HCT116 (cell line): Measurements from ENCODE around the gene CNKSR3. TPM values are rescaled to one million over a fixed set of nuclear protein-coding genes. Genes with fewer than 3 reads are reported as not detected.

Experiments used
- ATAC-seq: fragments of 200-7000 bp; cut with Tn5 transposase; 2 replicates; pipeline ENCODE4 v1.9.1; 2020; ENCODE audit warnings: mild to moderate bottlenecking, moderate library complexity
- BruUV-seq: library from RNA; stranded (reverse); fragments of 400-500 nt; replicated peaks from 2 replicates; lab custom pipeline; 2021; lab: Mats Ljungman, UMichigan
- CTCF ChIA-PET: fragments of 300-600 bp; sonication (Branson Sonifier 250); formaldehyde crosslinking; loops from one replicate; lab custom pipeline; 2021; ENCODE audit warnings: antibody characterized with exemption; lab: Charles Lee
- POLR2A ChIA-PET: fragments of 300-600, 350-600 bp; sonication (Branson Sonifier 250); formaldehyde crosslinking; loops from one replicate; lab custom pipeline; 2021; ENCODE audit warnings: antibody characterized with exemption; lab: Charles Lee
- RAD21 ChIA-PET, 2 experiments: fragments of 300-600 bp; sonication (Branson Sonifier 250); formaldehyde crosslinking; loops; one replicate each; lab custom pipeline; 2023; ENCODE audit warnings: low total read pairs in 2 of 2; ENCODE audit not compliant: uncharacterized antibody in 2 of 2, unreplicated experiment in 2 of 2, low non-redundant PET in 1 of 2; lab: Charles Lee
- DNase-seq: peaks from one replicate; pipeline ENCODE4 v3.0.0-alpha.2; 2010; ENCODE audit warnings: low read depth, low spot score
- H2AFZ ChIP-seq: fragments of 200-600 bp; shearing (Covaris generic), sonication (generic); 2 replicates; pipeline ENCODE4 v1.6.1; 2017; ENCODE audit warnings: low read depth, mixed run types, mixed read lengths, antibody characterized with exemption, low read length; ENCODE audit not compliant: poor library complexity, severe bottlenecking
- H3K27ac ChIP-seq: 2 replicates; pipeline ENCODE4 v1.5.1; 2012; ENCODE audit warnings: low read depth, low read length
- H3K27me3 ChIP-seq: fragments of 200-600 bp; sonication (generic); 2 replicates; pipeline ENCODE4 v1.6.1; 2016; ENCODE audit warnings: mixed run types, low read length, mixed read lengths; ENCODE audit not compliant: insufficient read depth
- H3K36me3 ChIP-seq, 2 experiments: fragments of 200-500 bp in 1 of 2; fragments of 200-600 bp in 1 of 2; sonication (Bioruptor generic) in 1 of 2; sonication (generic) in 1 of 2; 2 replicates each; pipeline versions ENCODE4 v1.5.1 to v1.6.1; 2014 to 2016; ENCODE audit warnings: low read length in 2 of 2, inconsistent platforms in 1 of 2, mixed read lengths in 1 of 2, mixed run types in 1 of 2; ENCODE audit not compliant: insufficient read depth in 2 of 2, control insufficient read depth in 1 of 2
- H3K4me1 ChIP-seq, 2 experiments: fragments of 200-600 bp in 1 of 2; sonication (generic) in 1 of 2; 2 replicates each; pipeline versions ENCODE4 v1.5.1 to v1.6.1; 2012 to 2017; ENCODE audit warnings: low read length in 2 of 2, inconsistent platforms in 1 of 2, mild to moderate bottlenecking in 1 of 2, mixed read lengths in 1 of 2, mixed run types in 1 of 2, moderate library complexity in 1 of 2; ENCODE audit not compliant: insufficient read depth in 2 of 2, control insufficient read depth in 1 of 2
- H3K4me2 ChIP-seq: fragments of 200-600 bp; sonication (generic); 2 replicates; pipeline ENCODE4 v1.6.1; 2017; ENCODE audit warnings: mixed run types, low read length, mixed read lengths
- H3K4me3 ChIP-seq, 2 experiments: fragments of 200-600 bp in 1 of 2; sonication (generic) in 1 of 2; replicated peaks in 1 of 2; 2 replicates each; pipeline ENCODE4 v1.5.1; 2011 to 2016; ENCODE audit warnings: low read length in 2 of 2, control low read depth in 1 of 2, low read depth in 1 of 2, mild to moderate bottlenecking in 1 of 2, mixed read lengths in 1 of 2, mixed run types in 1 of 2
- H3K79me2 ChIP-seq: fragments of 200-600 bp; sonication (generic); 2 replicates; pipeline ENCODE4 v1.6.1; 2017; ENCODE audit warnings: mild to moderate bottlenecking, mixed run types, low read length, moderate library complexity, mixed read lengths; ENCODE audit not compliant: insufficient read depth
- H3K9ac ChIP-seq: fragments of 200-600 bp; sonication (generic); 2 replicates; pipeline ENCODE4 v1.6.1; 2016; ENCODE audit warnings: low read length, mixed read lengths
- H3K9me2 ChIP-seq: fragments of 200-600 bp; sonication (generic), shearing (Covaris generic); 2 replicates; pipeline ENCODE4 v1.6.1; 2017; ENCODE audit warnings: mixed run types, mild to moderate bottlenecking, moderate library complexity; ENCODE audit not compliant: insufficient read depth
- H3K9me3 ChIP-seq, 2 experiments: fragments of 200-500 bp in 1 of 2; fragments of 200-600 bp in 1 of 2; sonication (Bioruptor generic) in 1 of 2; sonication (generic) in 1 of 2; 2 replicates each; pipeline ENCODE4 v1.6.1; 2014 to 2017; ENCODE audit warnings: low read length in 2 of 2, mixed read lengths in 2 of 2, inconsistent platforms in 1 of 2, low read depth in 1 of 2, mild to moderate bottlenecking in 1 of 2, mixed run types in 1 of 2, moderate library complexity in 1 of 2; ENCODE audit not compliant: control insufficient read depth in 1 of 2, insufficient read depth in 1 of 2
- H4K20me1 ChIP-seq: fragments of 200-600 bp; sonication (generic), shearing (Covaris generic); 2 replicates; pipeline ENCODE4 v1.6.1; 2017; ENCODE audit warnings: mixed run types, mild to moderate bottlenecking, moderate library complexity; ENCODE audit not compliant: insufficient read depth
- CBX3 ChIP-seq: IDR thresholded peaks from 2 replicates; pipeline ENCODE4 v1.6.1; 2012; ENCODE audit warnings: low read depth
- CEBPB ChIP-seq: IDR thresholded peaks from 2 replicates; pipeline ENCODE4 v1.6.1; 2012; ENCODE audit warnings: low read depth
- EGR1 ChIP-seq: IDR thresholded peaks from 2 replicates; pipeline ENCODE4 v1.6.1; 2012; ENCODE audit warnings: low read depth
- ELF1 ChIP-seq: IDR thresholded peaks from 2 replicates; pipeline ENCODE4 v1.6.1; 2012; ENCODE audit warnings: low read depth, borderline replicate concordance
- EZH2 ChIP-seq: fragments of 200-600 bp; sonication (generic); IDR thresholded peaks from 2 replicates; pipeline ENCODE4 v1.6.1; 2017; ENCODE audit warnings: antibody characterized with exemption, mixed run types
- EZH2phosphoT487 ChIP-seq: fragments of 200-600 bp; IDR thresholded peaks from 2 replicates; pipeline ENCODE4 v1.6.1; 2018; ENCODE audit warnings: antibody characterized with exemption, borderline replicate concordance
- FOSL1 ChIP-seq: IDR thresholded peaks from 2 replicates; pipeline ENCODE4 v1.6.1; 2012; ENCODE audit warnings: low read depth
- POLR2A ChIP-seq: IDR thresholded peaks from 2 replicates; pipeline ENCODE4 v1.7.0; 2011; ENCODE audit warnings: borderline replicate concordance; ENCODE audit not compliant: insufficient read depth, insufficient read length; ENCODE audit errors: extremely low read depth
- POLR2AphosphoS5 ChIP-seq: IDR thresholded peaks from 2 replicates; pipeline ENCODE4 v1.6.1; 2011; ENCODE audit warnings: mild to moderate bottlenecking, low read depth, low read length, moderate library complexity
- RAD21 ChIP-seq: IDR thresholded peaks from 2 replicates; pipeline ENCODE4 v1.6.1; 2012; ENCODE audit warnings: low read depth, mild to moderate bottlenecking
- SIN3A ChIP-seq: IDR thresholded peaks from 2 replicates; pipeline ENCODE4 v1.6.1; 2012; ENCODE audit warnings: low read depth
- SP1 ChIP-seq: IDR thresholded peaks from 2 replicates; pipeline ENCODE4 v1.6.1; 2012; ENCODE audit warnings: low read depth
- SRF ChIP-seq: IDR thresholded peaks from 2 replicates; pipeline ENCODE4 v1.6.1; 2012; ENCODE audit warnings: low read depth
- TCF7L2 ChIP-seq: IDR thresholded peaks from 2 replicates; pipeline ENCODE4 v1.7.0; 2011; ENCODE audit warnings: borderline replicate concordance, inconsistent platforms; ENCODE audit not compliant: insufficient read depth, insufficient read length; ENCODE audit errors: extremely low read depth
- YY1 ChIP-seq: IDR thresholded peaks from 2 replicates; pipeline ENCODE4 v1.6.1; 2011; ENCODE audit warnings: low read length, low read depth, moderate library complexity, mild to moderate bottlenecking; ENCODE audit not compliant: insufficient replicate concordance; ENCODE audit errors: extremely low read depth
- ZFX ChIP-seq: fragments of 450-650 bp; IDR thresholded peaks from 2 replicates; pipeline ENCODE4 v1.6.1; 2017
- ZNF274 ChIP-seq: fragments of 200-500 bp; sonication (Bioruptor generic); IDR thresholded peaks from 2 replicates; pipeline ENCODE4 v1.6.1; 2014; ENCODE audit warnings: mild to moderate bottlenecking, low read depth, low read length, inconsistent platforms
- intact Hi-C: fragments of 100-400 bp; cut with micrococcal nuclease; formaldehyde crosslinking; loops from 2 replicates; pipeline ENCODE4 v1.10.0; 2022
- total RNA-seq: library from RNA; stranded (reverse); gene quantifications from one replicate; pipeline ENCODE4 v1.2.1, GENCODE V29; 2021; ENCODE audit not compliant: unreplicated experiment
- TF ChIP-seq, protein P1 (sequence below): IDR thresholded peaks from 2 replicates; pipeline ENCODE4 v1.6.1; 2012

CNKSR3 gene
- total RNA-seq, 1 experiment from 2014 or later: 15.4 TPM

DNA sequence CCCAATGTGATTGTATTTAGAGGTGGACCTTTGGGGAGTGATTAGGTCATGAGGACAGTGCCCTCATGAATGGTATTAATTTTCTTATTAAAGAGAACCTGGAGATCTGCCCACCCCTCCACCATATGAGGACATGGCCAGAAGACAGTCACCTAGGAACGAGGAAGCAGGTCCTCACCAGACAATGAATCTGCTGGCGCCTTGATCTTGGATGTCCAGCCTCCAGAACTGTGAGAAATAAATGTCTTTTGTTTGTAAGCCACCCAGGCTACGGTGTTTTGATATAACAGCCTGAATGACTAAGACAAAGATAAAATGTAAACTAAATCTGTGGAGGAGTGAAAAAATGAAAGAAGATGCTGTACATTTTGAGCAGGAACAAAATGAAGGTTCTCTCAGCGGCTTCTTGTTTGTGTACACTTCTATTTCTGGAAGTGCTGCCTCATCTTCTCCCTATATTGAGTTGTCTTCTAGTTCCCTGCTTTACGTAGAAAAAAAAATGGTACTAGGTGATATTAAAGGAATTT, 152.4 kb downstream of the CNKSR3 start:
- Histone ChIP-seq H3K9me2 (no peaks in the 10 kb centered on the region), H2AFZ (no peak overlapping the region), H3K4me2 (no peak overlapping the region), H3K4me3 (no peak overlapping the region), H3K27ac (no peak overlapping the region), H3K9ac (no peak overlapping the region), H3K36me3 (no peaks in the 10 kb centered on the region), H3K9me3 (no peaks in the 10 kb centered on the region), H3K79me2 (no peaks in the 10 kb centered on the region), H3K4me1 (peaks cover 0 to 7% of the 10 kb centered on the region in 2 experiments; a peak in 1 of 4 replicates), H3K27me3 (no peaks in the 10 kb centered on the region)
- intact Hi-C loops: no loop called here
- DNase-seq: no peak
- CTCF ChIA-PET: no interaction called here
- RAD21 ChIA-PET: no interaction called here
- ATAC-seq: no peak
- TF ChIP-seq EGR1 (no peak), ELF1 (no peak), EZH2phosphoT487 (no peak), CBX3 (no peak), EZH2 (no peak), CEBPB (no peak), TCF7L2 (no peak), SP1 (no peak), SIN3A (no peak), POLR2A (no peak), YY1 (no peak), ZNF274 (no peak), ZFX (no peak), POLR2AphosphoS5 (no peak), SRF (no peak), FOSL1 (no peak), RAD21 (no peak)
- TF ChIP-seq, protein P1, sequence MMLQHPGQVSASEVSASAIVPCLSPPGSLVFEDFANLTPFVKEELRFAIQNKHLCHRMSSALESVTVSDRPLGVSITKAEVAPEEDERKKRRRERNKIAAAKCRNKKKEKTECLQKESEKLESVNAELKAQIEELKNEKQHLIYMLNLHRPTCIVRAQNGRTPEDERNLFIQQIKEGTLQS: no peak
- TF ChIP-seq, all 23 proteins: peak for 0
- POLR2A ChIA-PET: no interaction called here
- no TSS peak for BruUV-seq
- no peaks in the 10 kb centered on the region for H4K20me1 ChIP-seq
